ENCODE measurements around the gene MARCHF9.

DNA sequence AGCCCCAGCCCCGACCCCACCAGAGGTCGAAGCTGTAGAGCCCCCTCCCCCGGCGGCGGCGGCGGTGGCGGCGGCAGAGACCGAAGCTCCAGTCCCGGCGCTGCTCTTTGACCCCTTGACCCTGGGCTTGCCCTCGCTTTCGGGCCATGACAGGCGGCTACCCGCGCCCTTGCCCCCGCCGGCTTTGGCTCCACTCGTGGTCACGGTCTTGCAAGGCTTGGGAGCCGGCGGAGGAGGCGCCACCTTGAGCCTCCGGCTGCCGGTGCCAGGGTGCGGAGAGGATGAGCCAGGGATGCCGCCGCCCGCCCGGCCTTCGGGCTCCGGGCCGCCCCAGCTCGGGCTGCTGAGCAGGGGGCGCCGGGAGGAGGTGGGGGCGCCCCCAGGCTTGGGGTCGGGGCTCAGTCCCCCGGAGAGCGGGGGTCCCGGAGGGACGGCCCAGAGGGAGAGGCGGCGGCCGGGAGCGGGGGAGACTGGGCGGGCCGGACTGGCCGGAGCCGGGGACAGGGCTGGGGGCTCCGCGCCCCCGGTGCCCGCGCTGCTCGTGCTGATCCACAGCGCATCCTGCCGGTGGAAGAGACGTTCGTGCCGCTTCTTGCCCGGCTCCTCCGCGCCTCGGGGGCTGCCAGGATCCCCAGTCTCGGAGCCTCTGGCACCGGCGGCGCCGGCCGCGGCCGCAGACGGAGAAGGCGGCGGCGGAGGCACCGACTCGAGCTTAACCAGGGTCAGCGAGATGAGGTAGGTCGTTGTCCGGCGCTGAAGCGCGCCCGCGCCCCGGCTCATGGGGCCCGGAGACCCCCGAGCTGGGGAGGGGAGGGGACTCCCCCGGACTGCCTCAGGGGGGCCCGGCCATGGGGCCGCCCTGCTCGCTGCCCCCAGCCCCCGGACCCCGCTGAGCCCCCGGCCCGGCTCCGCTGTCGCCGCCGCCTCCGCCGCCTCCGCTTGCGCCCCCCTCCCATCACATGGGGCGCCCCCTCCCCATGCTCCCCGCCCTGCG lies 17.1 kb upstream of the MARCHF9 start:
- TF ChIP-seq, protein P1, sequence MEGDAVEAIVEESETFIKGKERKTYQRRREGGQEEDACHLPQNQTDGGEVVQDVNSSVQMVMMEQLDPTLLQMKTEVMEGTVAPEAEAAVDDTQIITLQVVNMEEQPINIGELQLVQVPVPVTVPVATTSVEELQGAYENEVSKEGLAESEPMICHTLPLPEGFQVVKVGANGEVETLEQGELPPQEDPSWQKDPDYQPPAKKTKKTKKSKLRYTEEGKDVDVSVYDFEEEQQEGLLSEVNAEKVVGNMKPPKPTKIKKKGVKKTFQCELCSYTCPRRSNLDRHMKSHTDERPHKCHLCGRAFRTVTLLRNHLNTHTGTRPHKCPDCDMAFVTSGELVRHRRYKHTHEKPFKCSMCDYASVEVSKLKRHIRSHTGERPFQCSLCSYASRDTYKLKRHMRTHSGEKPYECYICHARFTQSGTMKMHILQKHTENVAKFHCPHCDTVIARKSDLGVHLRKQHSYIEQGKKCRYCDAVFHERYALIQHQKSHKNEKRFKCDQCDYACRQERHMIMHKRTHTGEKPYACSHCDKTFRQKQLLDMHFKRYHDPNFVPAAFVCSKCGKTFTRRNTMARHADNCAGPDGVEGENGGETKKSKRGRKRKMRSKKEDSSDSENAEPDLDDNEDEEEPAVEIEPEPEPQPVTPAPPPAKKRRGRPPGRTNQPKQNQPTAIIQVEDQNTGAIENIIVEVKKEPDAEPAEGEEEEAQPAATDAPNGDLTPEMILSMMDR (IDR thresholded peaks at IDR 0.05), result no peak
- TF ChIP-seq POLR2A (IDR thresholded peaks at IDR 0.05), result no peak
- TF ChIP-seq EP300 (IDR thresholded peaks at IDR 0.05), result no peak

All from ovary (tissue), 3 donors.